GM19023 (cell line): ENCODE measurements around the gene CENPK.
"Not testable (repeated sequence)": the region's sequence is repeated elsewhere in the genome, so short reads cannot be mapped to it uniquely, and the experiment has no call there.

Experiments
- ATAC-seq: cut with Tn5 transposase; IDR thresholded peaks from one replicate; pipeline ENCODE4 v1.9.1; 2021; ENCODE audit warnings: mild to moderate bottlenecking, moderate library complexity; ENCODE audit not compliant: unreplicated experiment

Gene CENPK, protein sequence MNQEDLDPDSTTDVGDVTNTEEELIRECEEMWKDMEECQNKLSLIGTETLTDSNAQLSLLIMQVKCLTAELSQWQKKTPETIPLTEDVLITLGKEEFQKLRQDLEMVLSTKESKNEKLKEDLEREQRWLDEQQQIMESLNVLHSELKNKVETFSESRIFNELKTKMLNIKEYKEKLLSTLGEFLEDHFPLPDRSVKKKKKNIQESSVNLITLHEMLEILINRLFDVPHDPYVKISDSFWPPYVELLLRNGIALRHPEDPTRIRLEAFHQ

GRCh38 chr5:65562731-65563701 lies at the start of gene CENPK, which contains the start of gene PPWD1:
TSS of gene CENPK (minus strand) at chr5:65563168. CDS start at chr5:65554907, 8,261 bp downstream.
TSS of gene PPWD1 (plus strand) at chr5:65563296. CDS start at chr5:65563311, 15 bp downstream.
- ATAC-seq: peak; percentile 99

DNA sequence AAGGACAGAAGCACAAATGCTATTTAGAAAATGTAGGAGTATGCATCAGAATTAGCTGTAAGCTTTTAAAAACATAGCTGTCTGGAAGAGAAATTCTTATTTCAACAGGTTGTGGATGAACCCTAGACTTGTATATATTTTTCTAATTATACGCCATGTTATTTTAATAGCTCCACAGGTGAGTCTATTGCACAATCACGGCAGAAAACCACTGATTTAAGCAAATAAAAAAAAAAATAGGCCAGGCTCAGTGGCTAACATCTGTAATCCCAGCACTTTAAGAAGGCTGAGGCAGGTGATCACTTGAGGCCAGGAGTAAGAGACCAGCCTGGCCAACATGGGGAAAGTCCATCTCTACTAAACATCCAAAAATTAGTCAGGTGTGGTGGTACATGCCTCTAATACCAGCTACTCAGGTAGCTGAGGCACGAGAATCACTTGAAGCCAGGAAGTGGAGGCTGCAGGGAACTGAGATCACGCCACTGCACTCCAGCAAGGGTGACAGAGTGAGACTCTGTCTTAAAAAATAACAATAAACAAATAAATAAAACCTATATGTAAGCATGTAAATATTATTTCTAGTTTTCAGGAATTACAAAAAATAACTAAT lies 49.4 kb upstream of the CENPK start:
- ATAC-seq: no peak

- no peak for ATAC-seq
These were observed 48.6 kb upstream of the CENPK start for GRCh38 chr5:65611524-65611923.

GRCh38 chr5:65601761-65602160 lies 38.8 kb upstream of the CENPK start:
- not testable (repeated sequence) for ATAC-seq

- no peak for ATAC-seq
These were observed 25.7 kb upstream of the CENPK start for GRCh38 chr5:65588694-65589093.

- no peak for ATAC-seq
These were observed 14.2 kb upstream of the CENPK start for GRCh38 chr5:65577141-65577540.

DNA sequence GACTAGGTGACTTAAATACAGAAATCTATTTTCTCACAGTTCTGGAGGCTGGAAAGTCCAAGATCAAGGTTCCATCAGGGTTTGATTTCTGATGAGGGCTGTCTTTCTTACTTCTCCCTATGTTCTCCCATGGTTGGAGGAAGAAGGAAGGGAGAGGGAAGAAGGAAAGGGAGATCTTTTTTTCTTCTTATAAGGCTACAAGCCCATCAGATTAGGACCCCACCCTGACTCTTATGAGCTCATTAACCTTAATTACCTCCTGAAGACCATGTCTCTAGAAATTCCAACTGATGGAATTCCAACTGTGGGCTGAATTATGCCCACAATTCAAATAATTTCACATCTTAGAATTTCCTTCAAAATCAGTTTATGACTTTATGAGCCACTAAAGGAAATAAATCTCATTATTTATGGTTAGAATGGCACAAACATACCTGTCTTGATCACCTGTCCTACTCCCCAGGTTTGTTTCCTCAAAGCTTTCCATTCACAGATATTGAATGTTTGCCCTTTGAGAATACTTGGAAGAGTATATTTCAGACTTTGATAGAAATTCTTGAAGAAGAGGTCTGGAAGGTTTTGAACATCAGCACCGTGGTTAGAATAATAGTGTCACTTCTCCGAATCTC lies 7.7 kb upstream of the CENPK start:
- ATAC-seq: no peak

DNA sequence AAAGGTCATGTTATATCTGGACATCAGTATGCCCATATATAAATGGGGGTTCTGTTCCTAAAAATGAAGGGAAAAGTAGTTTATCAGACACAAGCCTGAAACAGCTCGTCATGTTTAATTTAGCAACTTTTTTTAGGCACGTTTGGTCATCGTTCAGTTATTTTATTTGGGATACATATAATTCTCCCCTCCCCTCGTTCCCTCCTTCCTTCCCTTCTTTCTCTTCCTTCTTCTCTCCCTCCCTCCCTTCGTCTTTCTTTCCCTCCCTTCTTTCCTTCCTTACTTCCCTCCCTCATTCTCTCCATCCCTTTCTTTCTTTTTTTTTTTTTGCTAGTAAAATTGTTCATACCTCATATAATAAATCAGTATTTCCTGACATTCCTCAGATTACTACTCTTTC lies 3.5 kb upstream of the CENPK start:
- ATAC-seq: no peak

DNA sequence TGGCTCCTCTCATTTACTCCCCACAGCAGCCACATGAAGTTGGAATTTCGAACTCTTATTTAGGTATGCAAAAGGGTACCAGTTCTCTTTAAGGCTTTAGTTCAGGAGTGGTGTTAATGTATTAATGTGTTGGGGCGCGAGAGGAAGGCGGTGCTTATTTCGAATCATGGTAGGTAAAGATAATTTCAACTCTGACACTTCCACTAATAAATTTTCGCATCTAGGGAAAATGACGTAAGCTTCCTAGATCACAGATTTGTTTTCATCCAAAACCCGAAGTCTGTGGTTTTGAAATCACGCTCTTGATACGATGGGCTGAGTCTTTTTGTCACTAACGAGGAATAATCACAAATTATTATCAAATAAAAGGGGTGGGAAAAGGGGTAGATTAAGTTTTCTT lies 809 bp upstream of the CENPK start:
- no peak for ATAC-seq

- no peak for ATAC-seq
These were observed 6.2 kb downstream of the CENPK start for GRCh38 chr5:65556718-65557117.

DNA sequence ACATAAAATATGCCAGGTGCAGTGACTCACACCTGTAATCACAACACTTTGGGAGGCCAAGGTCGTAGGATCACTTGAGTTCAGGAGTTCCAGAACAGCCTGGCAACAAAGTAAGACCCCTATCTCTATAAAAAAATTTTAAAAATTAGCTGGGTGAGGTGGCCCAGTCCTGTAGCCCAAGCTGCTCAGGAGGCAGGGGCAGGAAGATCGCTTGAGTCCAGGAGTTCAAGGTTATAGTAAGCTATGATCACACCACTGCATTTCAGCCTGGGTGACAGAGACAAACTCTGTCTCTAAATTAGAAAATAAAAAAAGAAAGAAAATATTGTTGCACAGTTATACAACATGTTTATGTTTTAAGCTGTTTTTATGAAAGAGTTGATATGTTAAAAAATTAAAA lies 6.8 kb downstream of the CENPK start:
- ATAC-seq: no peak

DNA sequence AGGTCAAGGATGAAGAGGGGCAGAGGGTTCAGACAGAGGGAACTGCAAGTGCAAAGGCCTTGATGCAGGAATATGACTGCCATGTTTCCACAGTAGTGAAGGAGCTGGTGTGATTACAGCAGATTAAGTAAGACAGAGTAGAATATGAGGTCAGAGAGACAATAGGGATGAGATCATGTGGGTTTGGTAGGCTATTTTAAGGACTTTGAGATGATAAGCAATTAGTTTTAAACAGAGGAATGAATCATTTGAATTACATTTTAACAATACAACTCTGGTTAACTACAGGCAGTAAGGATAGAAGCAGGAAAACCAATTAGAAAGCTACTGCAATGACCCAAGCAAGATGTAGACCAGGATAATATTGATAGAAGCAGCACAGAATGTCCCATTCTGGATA lies 7.7 kb downstream of the CENPK start:
- ATAC-seq: no peak

DNA sequence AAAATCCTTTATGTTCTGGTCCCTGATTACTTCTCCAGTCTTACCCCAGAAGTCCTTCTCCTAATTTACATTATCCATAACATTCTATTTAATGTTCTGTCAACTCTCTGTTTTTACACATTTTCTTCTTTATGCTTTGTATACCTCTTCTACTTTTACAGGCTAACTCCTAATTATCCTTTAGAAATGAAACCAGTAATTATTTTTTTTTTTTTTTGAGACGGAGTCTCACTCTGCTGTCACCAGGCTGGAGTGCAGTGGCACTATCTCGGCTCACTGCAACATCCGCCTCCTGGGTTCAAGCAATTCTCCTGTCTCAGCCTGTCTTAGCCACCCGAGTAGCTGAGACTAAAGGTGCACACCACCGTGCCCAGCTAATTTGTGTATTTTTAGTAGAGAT lies 9.0 kb downstream of the CENPK start:
- ATAC-seq: no peak

GRCh38 chr5:65548281-65548680 lies 14.7 kb downstream of the CENPK start:
- no peak for ATAC-seq

DNA sequence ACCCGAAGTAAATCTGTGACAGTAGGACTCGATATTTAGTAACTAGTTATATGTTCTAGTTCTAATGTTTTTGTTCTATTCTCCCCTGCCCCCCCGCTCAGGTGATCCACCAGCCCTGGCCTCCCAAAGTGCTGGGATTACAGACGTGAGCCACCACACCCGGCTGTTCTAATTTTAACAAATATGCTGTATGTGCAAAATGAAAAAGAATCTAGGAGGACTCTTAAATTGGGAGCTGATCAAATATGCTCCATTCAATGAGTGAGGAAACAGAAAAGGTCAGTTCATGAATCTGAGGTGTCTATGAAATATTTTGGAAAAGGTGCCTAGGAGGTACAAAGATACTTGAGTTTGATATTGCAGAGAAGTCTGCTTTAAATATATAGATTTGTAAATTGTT lies 16.8 kb downstream of the CENPK start:
- ATAC-seq: no peak

DNA sequence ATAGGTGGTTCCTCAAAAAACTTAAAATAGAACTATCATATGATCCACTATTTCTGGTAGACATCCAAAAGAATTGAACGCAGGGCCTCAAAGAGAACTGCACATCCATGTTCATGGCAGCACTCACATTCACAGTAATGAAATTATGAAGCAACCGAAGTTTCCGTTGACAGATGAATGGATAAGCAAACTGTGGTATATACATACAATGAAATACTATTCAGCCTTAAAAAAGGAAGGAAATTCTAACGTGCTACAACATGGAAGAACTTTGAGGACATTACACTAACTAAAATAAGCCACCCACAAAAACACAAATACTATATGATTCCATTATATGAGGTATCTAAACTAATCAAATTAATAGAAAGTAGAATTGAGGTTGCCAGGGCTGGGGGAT lies 18.5 kb downstream of the CENPK start:
- ATAC-seq: no peak

DNA sequence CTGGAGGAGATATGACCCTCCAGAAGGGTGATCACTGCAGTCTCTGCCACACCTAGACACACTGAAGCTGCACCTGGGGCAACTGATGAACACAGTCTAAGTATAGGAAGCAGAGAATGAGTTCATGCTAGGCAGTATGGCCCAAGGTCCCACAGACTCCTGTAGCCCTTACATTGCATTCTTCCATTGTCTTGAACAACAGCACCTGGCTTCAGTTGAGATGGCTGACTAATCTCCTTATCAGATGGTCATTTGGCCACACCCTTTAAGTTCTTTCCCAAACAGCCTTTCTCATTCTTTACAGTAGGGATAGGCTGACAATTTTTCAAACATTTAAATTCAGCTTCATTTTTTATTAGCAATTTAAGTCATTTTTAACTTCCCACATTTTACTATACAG lies 23.1 kb downstream of the CENPK start:
- no peak for ATAC-seq

DNA sequence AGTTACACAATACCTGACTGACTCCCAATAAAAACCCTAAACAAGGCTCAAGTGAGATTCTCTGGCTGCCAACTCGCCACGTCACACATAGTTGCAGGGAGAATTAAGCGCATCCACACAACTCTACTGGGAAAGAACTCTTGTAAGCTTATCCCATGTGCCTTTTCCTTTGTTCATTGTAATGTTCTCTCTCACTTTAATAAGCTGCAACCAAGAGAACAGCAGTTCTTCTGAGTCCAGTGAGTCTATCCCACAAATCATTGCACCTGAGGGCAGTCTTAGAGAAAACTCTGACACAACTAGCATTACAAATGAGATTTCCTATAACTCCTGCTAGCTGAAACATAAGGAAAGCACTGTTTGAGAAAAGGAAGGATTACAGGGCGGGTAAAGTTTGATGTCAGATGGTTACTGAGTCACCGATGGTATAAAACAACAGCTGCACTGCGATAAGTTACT lies 27.4 kb downstream of the CENPK start:
- ATAC-seq: no peak

GRCh38 chr5:65530904-65531303 lies 32.1 kb downstream of the CENPK start:
- no peak for ATAC-seq

DNA sequence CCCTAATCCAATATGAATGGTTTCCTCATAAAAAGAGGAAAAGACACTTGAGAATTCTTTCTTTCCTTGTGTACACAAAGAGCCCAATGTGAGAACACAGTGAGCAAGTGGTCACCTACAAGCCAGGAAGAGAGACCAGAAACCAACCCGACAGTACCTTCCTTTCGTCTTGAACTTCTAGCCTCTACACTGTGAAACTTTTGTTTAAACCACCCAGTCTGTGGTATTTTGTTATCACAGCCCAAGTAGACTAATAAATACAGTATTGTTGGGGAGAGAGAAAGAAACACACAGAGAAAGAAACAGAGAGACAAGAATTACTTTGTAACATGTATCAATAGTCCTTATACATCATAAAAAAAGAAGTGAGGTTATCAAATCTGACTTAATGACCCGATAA lies 37.2 kb downstream of the CENPK start:
- no peak for ATAC-seq
